Measurements from ENCODE around the gene NPAS2. TPM values are rescaled to one million over a fixed set of nuclear protein-coding genes. Genes with fewer than 3 reads are reported as not detected.

The NPAS2 gene
- total and polyA plus RNA-seq, 5 experiments from 2014 or later, result 2.0 to 9.0 (median 4.1) TPM

- H3K4me1 Mint-ChIP-seq, result peaks cover 27 to 59% (median 53%) of the 10 kb centered on the region in 4 donors
- H3K27ac Mint-ChIP-seq, result peak overlapping the region; percentile 74 to 99 (median 98)
- no peak for ATAC-seq
- DNase-seq, result no peak
- H3K9me3 Mint-ChIP-seq, result no peaks in the 10 kb centered on the region
- no peaks in the 10 kb centered on the region for H3K27me3 Mint-ChIP-seq
- POLR2A ChIA-PET, result interaction anchor here (0.6 to 1.0 kb wide), 3 partner anchors 19 to 441 kb away, joined by 3 to 5 read pairs (median 3); partner anchors contain the start of gene PDCL3
- H3K4me3 Mint-ChIP-seq, result peak overlapping the region; percentile 82 to 97 (median 94)
- peaks cover 3 to 57% (median 37%) of the 10 kb centered on the region in 3 donors for H3K36me3 Mint-ChIP-seq
These were observed 183.4 kb downstream of the NPAS2 start for GRCh38 chr2:101003278-101003775.

GRCh38 chr2:101004620-101005325 is 184.8 kb downstream of the NPAS2 start:
- peak overlapping the region in 9 of 10 donors; percentile 1 to 97 (median 82) for H3K4me3 Mint-ChIP-seq
- H3K27ac Mint-ChIP-seq, result peak overlapping the region; percentile 65 to 99 (median 94)
- no peaks in the 10 kb centered on the region for H3K9me3 Mint-ChIP-seq
- H3K27me3 Mint-ChIP-seq, result no peaks in the 10 kb centered on the region
- peaks cover 3 to 71% (median 37%) of the 10 kb centered on the region in 3 donors for H3K36me3 Mint-ChIP-seq
- H3K4me1 Mint-ChIP-seq, result peaks cover 27 to 60% (median 59%) of the 10 kb centered on the region in 4 donors
- ATAC-seq (no peak), DNase-seq (no peak)
- POLR2A ChIA-PET, result no interaction called here

DNA sequence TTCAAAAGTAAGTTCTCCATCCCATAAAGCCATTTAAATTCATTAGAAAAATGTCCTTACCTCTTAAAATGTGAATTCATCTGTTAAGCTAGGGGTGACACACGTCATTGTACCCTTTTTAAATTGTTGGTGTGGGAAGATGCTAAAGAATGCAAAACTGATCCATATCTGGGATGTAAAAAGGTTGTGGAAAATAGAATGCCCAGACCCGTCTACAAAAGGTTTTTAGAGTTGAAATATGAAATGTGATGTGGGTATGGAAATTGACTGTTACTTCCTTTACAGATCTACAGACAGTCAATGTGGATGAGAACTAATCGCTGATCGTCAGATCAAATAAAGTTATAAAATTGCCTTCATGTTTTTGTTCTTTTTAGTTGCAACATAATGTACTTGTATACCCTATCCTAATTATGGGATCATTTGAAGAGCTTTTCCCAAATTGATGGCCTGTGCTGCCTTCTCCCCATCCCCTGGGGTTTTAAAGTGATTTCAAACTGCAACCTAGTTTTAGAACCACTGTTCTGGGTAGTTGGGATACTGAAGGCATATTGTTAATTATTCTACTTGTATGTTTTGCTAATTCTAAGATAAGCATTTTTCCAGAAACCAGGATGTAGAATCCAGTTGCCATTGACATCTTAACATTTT is 186.3 kb downstream of the NPAS2 start:
- Mint-ChIP-seq H3K36me3 (peaks cover 3 to 85% (median 37%) of the 10 kb centered on the region in 3 donors), H3K27me3 (no peaks in the 10 kb centered on the region), H3K4me3 (peak overlapping the region in 2 of 10 donors; percentile 18 to 24), H3K4me1 (peaks cover 30 to 60% (median 57%) of the 10 kb centered on the region in 4 donors), H3K9me3 (no peaks in the 10 kb centered on the region), H3K27ac (peak overlapping the region in 7 of 10 donors; percentile 27 to 70 (median 56))
- DNase-seq (no peak), ATAC-seq (no peak)
- POLR2A ChIA-PET, result interaction anchor here (0.5 to 0.6 kb wide), 2 partner anchors 175 to 328 kb away, joined by 4 to 5 read pairs; no protein-coding TSS in a partner anchor

- Mint-ChIP-seq H3K27me3 (no peaks in the 10 kb centered on the region), H3K27ac (peak overlapping the region in 9 of 10 donors; percentile 3 to 69 (median 25)), H3K4me3 (no peak overlapping the region), H3K4me1 (peaks cover 28 to 56% (median 52%) of the 10 kb centered on the region in 4 donors), H3K9me3 (no peaks in the 10 kb centered on the region), H3K36me3 (peaks cover 3 to 88% (median 37%) of the 10 kb centered on the region in 3 donors)
- DNase-seq, result no peak
- no peak for ATAC-seq
- POLR2A ChIA-PET, result interaction anchor here (0.9 kb wide), 1 partner anchor 19 kb away, joined by 3 read pairs; no protein-coding TSS in a partner anchor
These were observed 187.7 kb downstream of the NPAS2 start for GRCh38 chr2:101007415-101008345.

GRCh38 chr2:101011152-101011551 is 191.2 kb downstream of the NPAS2 start:
- Mint-ChIP-seq H3K27ac (peak overlapping the region in 3 of 10 donors; percentile 3 to 84 (median 52)), H3K36me3 (peaks cover 3 to 67% (median 6%) of the 10 kb centered on the region in 3 donors)

DNA sequence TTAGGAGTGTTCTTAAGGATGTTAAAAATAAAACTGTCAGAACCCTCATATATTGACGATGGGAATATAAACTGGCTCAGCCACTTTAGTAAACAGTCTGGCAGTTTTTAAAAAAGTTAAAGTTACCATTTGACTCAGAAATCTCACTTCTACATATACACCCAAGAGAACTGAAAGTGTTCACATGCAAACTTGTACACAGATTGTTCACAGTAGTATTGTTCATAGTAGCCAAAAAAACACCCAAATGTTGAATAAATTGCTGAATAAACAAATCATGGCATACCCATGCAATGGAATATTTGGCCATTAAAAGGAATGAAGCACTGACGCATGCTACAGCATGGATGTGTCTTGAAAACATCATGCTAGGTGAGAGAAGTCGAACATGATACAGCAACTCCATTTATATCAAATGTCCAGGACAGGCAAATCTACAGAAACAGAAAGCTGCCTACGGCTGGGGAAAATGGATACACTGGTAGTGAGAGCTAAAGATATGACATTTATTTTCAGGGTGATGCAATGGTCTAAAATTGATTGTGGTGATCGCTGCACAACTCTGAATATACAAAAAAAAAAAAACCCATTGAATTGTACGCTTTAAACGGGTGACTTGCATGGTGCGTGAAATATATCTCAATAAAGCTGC is 192.2 kb downstream of the NPAS2 start:
- H3K27ac Mint-ChIP-seq, result peak overlapping the region in 3 of 10 donors; percentile 20 to 43 (median 40)

More at GRCh38 chr2:101011152-101011551, 191.2 kb downstream of the NPAS2 start:
- Mint-ChIP-seq H3K27me3 (no peaks in the 10 kb centered on the region), H3K9me3 (no peaks in the 10 kb centered on the region), H3K4me1 (peaks cover 7 to 24% (median 19%) of the 10 kb centered on the region in 4 donors), H3K4me3 (no peak overlapping the region)
- DNase-seq, result no peak
- no peak for ATAC-seq
- POLR2A ChIA-PET, result no interaction called here

GRCh38 chr2:101012706-101013181 is 192.8 kb downstream of the NPAS2 start:
- no peaks in the 10 kb centered on the region for H3K27me3 Mint-ChIP-seq
- H3K4me1 Mint-ChIP-seq, result peaks cover 7 to 22% (median 12%) of the 10 kb centered on the region in 4 donors
- DNase-seq, result peak in 6 of 10 donors; percentile 22 to 66 (median 43)
- POLR2A ChIA-PET, result interaction anchor here (0.7 to 1.6 kb wide), 2 partner anchors 11 to 192 kb away, joined by 5 to 7 read pairs; partner anchors contain the start of gene RPL31
- no peak overlapping the region for H3K4me3 Mint-ChIP-seq
- H3K36me3 Mint-ChIP-seq, result peaks cover 3 to 52% (median 4%) of the 10 kb centered on the region in 3 donors
- H3K9me3 Mint-ChIP-seq, result no peaks in the 10 kb centered on the region
- ATAC-seq, result no peak
- peak overlapping the region in 5 of 10 donors; percentile 20 to 78 (median 36) for H3K27ac Mint-ChIP-seq

More for the DNA sequence above, 192.2 kb downstream of the NPAS2 start:
- no peak for ATAC-seq
- POLR2A ChIA-PET, result interaction anchor here (0.7 to 1.6 kb wide), 2 partner anchors 10 to 193 kb away, joined by 5 to 7 read pairs; partner anchors contain the start of gene RPL31
- H3K4me3 Mint-ChIP-seq, result no peak overlapping the region
- peaks cover 3 to 57% (median 5%) of the 10 kb centered on the region in 3 donors for H3K36me3 Mint-ChIP-seq
- DNase-seq, result no peak
- peaks cover 7 to 22% (median 16%) of the 10 kb centered on the region in 4 donors for H3K4me1 Mint-ChIP-seq
- no peaks in the 10 kb centered on the region for H3K9me3 Mint-ChIP-seq
- no peaks in the 10 kb centered on the region for H3K27me3 Mint-ChIP-seq

GRCh38 chr2:101014264-101014857 is 194.4 kb downstream of the NPAS2 start:
- Mint-ChIP-seq H3K36me3 (peaks cover 0 to 47% (median 0%) of the 10 kb centered on the region in 3 donors), H3K4me3 (no peak overlapping the region), H3K9me3 (no peaks in the 10 kb centered on the region), H3K27ac (peak overlapping the region in 2 of 10 donors; percentile 41 to 56), H3K4me1 (peaks cover 5 to 10% (median 9%) of the 10 kb centered on the region in 4 donors), H3K27me3 (no peaks in the 10 kb centered on the region)
- ATAC-seq (no peak), DNase-seq (no peak)
- POLR2A ChIA-PET, result no interaction called here

GRCh38 chr2:101017371-101017770 is 197.4 kb downstream of the NPAS2 start:
- H3K27ac Mint-ChIP-seq, result no peak overlapping the region
- POLR2A ChIA-PET, result no interaction called here

DNA sequence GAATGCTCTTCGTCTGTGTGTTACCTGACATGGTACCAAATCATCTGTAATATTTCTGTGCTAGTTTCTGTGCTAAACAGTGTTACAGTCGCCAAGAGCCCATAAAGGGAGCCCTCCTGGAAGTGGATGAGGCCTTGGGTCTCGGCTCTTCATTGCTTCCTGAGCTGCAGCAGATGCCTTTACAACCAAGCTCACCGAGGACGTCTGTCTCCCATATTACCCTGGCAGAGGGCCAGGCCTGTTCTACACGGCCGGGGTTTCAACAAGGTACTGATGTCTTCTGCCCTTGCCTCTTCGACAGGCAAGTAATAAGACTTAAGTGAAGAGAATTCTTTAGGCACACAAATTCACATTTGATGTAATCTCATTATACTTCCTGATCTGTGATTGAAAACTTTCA is 199.0 kb downstream of the NPAS2 start:
- H3K9me3 Mint-ChIP-seq, result no peaks in the 10 kb centered on the region
- ATAC-seq (no peak), DNase-seq (no peak)
- POLR2A ChIA-PET, result no interaction called here
- no peaks in the 10 kb centered on the region for H3K27me3 Mint-ChIP-seq
- peaks cover 0 to 3% (median 0%) of the 10 kb centered on the region in 4 donors for H3K4me1 Mint-ChIP-seq
- no peak overlapping the region for H3K4me3 Mint-ChIP-seq
- peak overlapping the region in 2 of 10 donors; percentile 21 for H3K27ac Mint-ChIP-seq
- H3K36me3 Mint-ChIP-seq, result peaks cover 0 to 32% (median 4%) of the 10 kb centered on the region in 3 donors

More at GRCh38 chr2:101017371-101017770, 197.4 kb downstream of the NPAS2 start:
- no peak for DNase-seq
- Mint-ChIP-seq H3K4me3 (no peak overlapping the region), H3K27me3 (no peaks in the 10 kb centered on the region), H3K9me3 (no peaks in the 10 kb centered on the region), H3K4me1 (peaks cover 2 to 8% (median 6%) of the 10 kb centered on the region in 4 donors), H3K36me3 (peaks cover 0 to 40% (median 4%) of the 10 kb centered on the region in 3 donors)
- no peak for ATAC-seq

DNA sequence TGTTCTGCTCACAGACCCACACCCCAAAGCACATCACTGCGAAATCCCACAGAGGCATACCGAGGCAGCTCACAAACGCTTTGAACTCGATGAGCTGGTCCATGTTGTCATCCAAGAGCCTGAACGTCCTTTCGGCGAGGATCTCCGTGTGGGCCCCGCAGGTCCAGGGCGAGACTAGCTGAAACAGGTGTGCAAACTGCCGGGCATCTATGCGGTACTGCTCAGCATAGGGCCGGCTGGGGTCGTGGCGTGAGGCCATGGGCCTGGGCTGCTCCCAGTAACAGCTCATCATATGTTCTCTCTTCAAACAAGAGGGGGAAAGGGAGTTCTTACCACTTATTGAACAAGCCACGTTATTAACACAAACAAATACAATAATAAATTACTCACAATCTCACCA is 202.3 kb downstream of the NPAS2 start:
- Mint-ChIP-seq H3K36me3 (peaks cover 0 to 23% (median 4%) of the 10 kb centered on the region in 3 donors), H3K27ac (peak overlapping the region in 2 of 10 donors; percentile 3 to 20), H3K27me3 (no peaks in the 10 kb centered on the region), H3K4me1 (peaks cover 0 to 3% (median 0%) of the 10 kb centered on the region in 4 donors), H3K4me3 (no peak overlapping the region), H3K9me3 (no peaks in the 10 kb centered on the region)
- DNase-seq (no peak), ATAC-seq (no peak)
- POLR2A ChIA-PET, result interaction anchor here (1.3 kb wide), 1 partner anchor 19 kb away, joined by 3 read pairs; no protein-coding TSS in a partner anchor

All from naive thymus-derived CD8-positive, alpha-beta T cell (primary cell).